Fibroblast of lung (primary cell): ENCODE data around the gene UTS2R.

Experiments
- CTCF ChIP-seq, 2 donors: IDR thresholded peaks in 1 of 2; conservative IDR thresholded peaks in 1 of 2; 1 replicate in 1 of 2; 2 replicates in 1 of 2; pipeline ENCODE4 v1.5.1; 2011 to 2012; ENCODE audit warnings: low read length in 2 of 2, control low read depth in 1 of 2, inconsistent platforms in 1 of 2, low read depth in 1 of 2, mild to moderate bottlenecking in 1 of 2
- EZH2 ChIP-seq: IDR thresholded peaks from 2 replicates; pipeline ENCODE4 v1.5.1; 2012; ENCODE audit warnings: low read length, control low read depth, mild to moderate bottlenecking; ENCODE audit errors: missing control alignments

- TF ChIP-seq EZH2 (no peak), CTCF (conservative IDR thresholded peaks at IDR 0.05 in 1 of 2, IDR thresholded peaks at IDR 0.05 in 1 of 2; ENCODE audit: low read depth in 1 of 2, low read length in 2 of 2) (no peak)
Measured at GRCh38 chr17:82419540-82419939, 48.0 kb downstream of the UTS2R start.
